ENCODE data around the gene CDYL. TPM values are rescaled to one million over a fixed set of nuclear protein-coding genes. Genes with fewer than 3 reads are reported as not detected.

Gene CDYL
- polyA plus RNA-seq, 4 donors = 6.2 to 15.4 (median 7.4) TPM

DNA sequence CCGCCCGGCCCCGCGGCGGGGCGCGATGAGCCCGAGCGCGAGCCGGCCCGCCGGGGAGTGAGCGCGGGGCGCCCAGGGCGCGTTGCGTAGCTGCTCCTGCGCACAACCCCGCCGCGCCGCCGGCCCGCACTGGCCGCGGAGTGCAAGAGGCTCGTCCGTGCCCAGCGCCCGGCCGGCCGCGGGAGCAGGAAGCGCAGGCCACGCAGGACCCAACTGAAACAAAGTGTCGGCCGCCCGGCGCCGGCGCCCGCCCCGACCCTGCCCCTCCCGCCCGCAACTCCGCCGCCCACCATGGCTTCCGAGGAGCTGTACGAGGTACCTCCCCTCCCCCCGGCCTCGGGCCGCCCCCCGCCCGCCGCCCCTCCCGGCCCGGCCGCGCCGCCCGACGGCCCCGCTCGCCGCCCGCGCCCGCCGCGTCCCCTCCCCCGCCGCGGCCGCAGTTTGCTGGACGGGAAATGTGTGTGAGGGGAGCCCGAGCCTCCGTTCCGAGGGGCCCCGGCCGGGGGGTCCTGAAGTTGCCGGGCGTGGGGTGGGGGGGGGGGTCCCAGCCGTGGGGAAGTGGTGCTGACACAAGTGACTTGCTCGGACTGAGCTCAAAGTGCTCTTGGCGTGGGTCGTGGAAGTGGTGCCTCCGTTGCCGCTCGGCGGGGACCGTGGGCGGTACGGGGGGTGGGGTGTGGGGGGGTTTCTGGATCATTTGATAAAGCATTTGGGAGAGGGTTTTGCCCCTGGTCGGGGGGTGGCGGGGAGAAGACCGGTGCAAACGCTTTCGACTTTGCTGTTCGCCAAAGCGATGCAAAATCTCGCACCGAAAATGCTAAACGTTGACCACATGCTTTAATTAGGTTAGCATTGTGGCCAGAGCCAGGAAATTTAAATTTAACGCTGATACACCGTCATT, 539 bp downstream of the CDYL start:
- H3K27me3 ChIP-seq (ENCODE audit: control insufficient read depth in 3 of 3, insufficient read depth in 3 of 3, low read length in 3 of 3) = peaks cover 0 to 17% (median 0%) of the 10 kb centered on the region in 3 donors
- DNase-seq = peak in 1 of 2 donors; percentile 51
- no peaks in the 10 kb centered on the region for H3K36me3 ChIP-seq (ENCODE audit: control insufficient read depth in 3 of 3, insufficient read depth in 2 of 3, low read depth in 1 of 3, low read length in 3 of 3)
- FAIRE-seq = no peak
- 1 to 2% (median 1%) methylated on average over 36 to 107 of the region's 107 CpGs for WGBS, 3 donors
- peak overlapping the region; percentile 48 to 93 (median 89) for H3K4me3 ChIP-seq (ENCODE audit: low read depth in 1 of 3, low read length in 3 of 3)
- peak overlapping the region in 1 of 3 donors; percentile 88 for H3K27ac ChIP-seq (ENCODE audit: low read depth in 1 of 3, low read length in 2 of 3)
- H3K9me3 ChIP-seq (ENCODE audit: control insufficient read depth in 2 of 2, insufficient read depth in 1 of 2, low read depth in 1 of 2, low read length in 1 of 2) = no peaks in the 10 kb centered on the region
- H3K4me1 ChIP-seq (ENCODE audit: control insufficient read depth in 3 of 3, insufficient read depth in 2 of 3, low read depth in 1 of 3, low read length in 2 of 3) = peaks cover 2 to 10% (median 9%) of the 10 kb centered on the region in 3 donors

DNA sequence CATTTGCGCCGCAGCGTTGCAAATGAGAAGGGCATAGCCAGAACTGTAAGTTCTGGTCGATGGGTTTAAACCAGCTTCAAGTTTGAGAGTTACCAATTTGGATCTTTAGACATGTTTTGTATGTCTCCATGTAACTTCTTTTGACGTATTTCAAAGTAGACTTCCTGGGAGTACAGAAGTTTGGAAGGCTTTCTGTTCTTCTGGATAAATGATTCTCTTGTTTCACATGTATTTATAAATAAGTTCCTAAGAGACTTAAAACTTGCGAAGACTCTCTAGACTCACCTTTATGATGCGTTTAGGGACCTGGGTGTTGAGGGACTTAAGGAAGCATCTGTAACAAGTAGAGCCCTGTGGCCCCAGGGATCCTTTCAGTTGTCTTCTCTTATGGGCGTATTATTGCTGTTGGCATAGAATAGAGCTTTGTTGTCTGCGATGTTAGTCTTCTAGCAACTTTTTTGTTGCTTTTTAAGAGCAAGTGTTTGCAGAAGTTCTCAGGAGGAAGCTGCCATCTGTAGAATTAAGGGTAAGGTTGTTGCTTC, 1.3 kb downstream of the CDYL start:
- FAIRE-seq = no peak
- 12 to 16% (median 13%) methylated on average over 9 of the region's 9 CpGs for WGBS, 3 donors

GRCh38 chr6:4778086-4778485, 1.9 kb downstream of the CDYL start:
- peaks cover 0 to 17% (median 0%) of the 10 kb centered on the region in 3 donors for H3K27me3 ChIP-seq (ENCODE audit: control insufficient read depth in 3 of 3, insufficient read depth in 3 of 3, low read length in 3 of 3)
- 83 to 92% (median 84%) methylated on average over 1 of the region's 1 CpG for WGBS, 3 donors
- H3K36me3 ChIP-seq (ENCODE audit: control insufficient read depth in 3 of 3, insufficient read depth in 2 of 3, low read depth in 1 of 3, low read length in 3 of 3) = no peaks in the 10 kb centered on the region
- no peaks in the 10 kb centered on the region for H3K9me3 ChIP-seq (ENCODE audit: control insufficient read depth in 2 of 2, insufficient read depth in 1 of 2, low read depth in 1 of 2, low read length in 1 of 2)
- no peak overlapping the region for H3K4me3 ChIP-seq (ENCODE audit: low read depth in 1 of 3, low read length in 3 of 3)
- peaks cover 2 to 13% (median 10%) of the 10 kb centered on the region in 3 donors for H3K4me1 ChIP-seq (ENCODE audit: control insufficient read depth in 3 of 3, insufficient read depth in 2 of 3, low read depth in 1 of 3, low read length in 2 of 3)
- no peak overlapping the region for H3K27ac ChIP-seq (ENCODE audit: low read depth in 1 of 3, low read length in 2 of 3)
- FAIRE-seq (no peak), DNase-seq (no peak)

More for the DNA sequence above, 1.3 kb downstream of the CDYL start:
- H3K36me3 ChIP-seq (ENCODE audit: control insufficient read depth in 3 of 3, insufficient read depth in 2 of 3, low read depth in 1 of 3, low read length in 3 of 3) = no peaks in the 10 kb centered on the region
- peak; percentile 13 to 58 for DNase-seq
- no peak overlapping the region for H3K27ac ChIP-seq (ENCODE audit: low read depth in 1 of 3, low read length in 2 of 3)
- H3K4me1 ChIP-seq (ENCODE audit: control insufficient read depth in 3 of 3, insufficient read depth in 2 of 3, low read depth in 1 of 3, low read length in 2 of 3) = peaks cover 2 to 12% (median 10%) of the 10 kb centered on the region in 3 donors
- peak overlapping the region; percentile 48 to 93 (median 89) for H3K4me3 ChIP-seq (ENCODE audit: low read depth in 1 of 3, low read length in 3 of 3)
- H3K9me3 ChIP-seq (ENCODE audit: control insufficient read depth in 2 of 2, insufficient read depth in 1 of 2, low read depth in 1 of 2, low read length in 1 of 2) = no peaks in the 10 kb centered on the region
- H3K27me3 ChIP-seq (ENCODE audit: control insufficient read depth in 3 of 3, insufficient read depth in 3 of 3, low read length in 3 of 3) = peaks cover 0 to 17% (median 0%) of the 10 kb centered on the region in 3 donors

DNA sequence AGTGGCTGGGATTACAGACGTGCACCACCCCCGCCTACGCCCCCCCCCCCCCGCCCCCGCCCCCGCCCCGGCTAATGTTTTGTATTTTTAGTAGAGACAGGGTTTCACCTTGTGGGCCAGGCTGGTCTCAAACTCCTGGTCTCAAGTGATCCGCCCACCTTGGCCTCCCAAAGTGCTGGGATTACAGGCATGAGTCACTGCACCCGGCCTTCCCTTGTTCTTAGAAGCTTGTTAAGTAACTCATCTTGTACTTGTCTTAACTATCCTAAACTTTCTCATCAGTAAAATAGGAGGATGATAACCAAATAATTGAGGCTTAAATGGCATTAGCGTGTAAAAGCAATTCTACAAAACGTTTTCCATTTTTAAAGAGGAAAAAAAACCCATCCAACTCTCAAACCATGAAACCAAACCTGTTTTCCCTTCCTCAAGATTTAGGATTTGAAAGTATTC, 4.2 kb downstream of the CDYL start:
- Histone ChIP-seq H3K9me3 (ENCODE audit: control insufficient read depth in 2 of 2, insufficient read depth in 1 of 2, low read depth in 1 of 2, low read length in 1 of 2) (peaks cover 0 to 5% of the 10 kb centered on the region in 2 donors), H3K27ac (ENCODE audit: low read depth in 1 of 3, low read length in 2 of 3) (no peak overlapping the region), H3K27me3 (ENCODE audit: control insufficient read depth in 3 of 3, insufficient read depth in 3 of 3, low read length in 3 of 3) (no peaks in the 10 kb centered on the region), H3K4me1 (ENCODE audit: control insufficient read depth in 3 of 3, insufficient read depth in 2 of 3, low read depth in 1 of 3, low read length in 2 of 3) (peaks cover 2 to 14% (median 4%) of the 10 kb centered on the region in 3 donors), H3K36me3 (ENCODE audit: control insufficient read depth in 3 of 3, insufficient read depth in 2 of 3, low read depth in 1 of 3, low read length in 3 of 3) (no peaks in the 10 kb centered on the region), H3K4me3 (ENCODE audit: low read depth in 1 of 3, low read length in 3 of 3) (no peak overlapping the region)
- no peak for FAIRE-seq
- no peak for DNase-seq
- WGBS, 3 donors = 51 to 67% (median 63%) methylated on average over 5 to 11 of the region's 11 CpGs

DNA sequence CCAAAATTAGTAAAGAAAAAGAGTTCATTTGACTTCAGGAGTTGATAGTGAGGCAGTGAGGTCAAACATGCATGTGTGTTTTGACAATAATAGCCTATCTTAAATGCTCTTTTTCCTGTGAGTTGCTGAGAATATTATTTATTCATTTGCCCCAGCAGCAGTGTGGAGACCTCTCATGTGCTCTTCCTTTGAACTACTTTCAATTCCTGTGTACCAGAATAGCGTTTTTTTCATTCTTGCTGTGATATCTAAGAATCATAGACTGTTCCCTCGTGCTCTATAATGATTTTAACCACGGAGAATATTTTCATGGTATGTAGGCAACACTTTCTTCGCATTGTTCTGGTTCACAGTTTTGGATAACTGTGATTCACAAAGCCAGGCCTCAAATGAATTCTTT, 5.2 kb downstream of the CDYL start:
- Histone ChIP-seq H3K27me3 (ENCODE audit: control insufficient read depth in 3 of 3, insufficient read depth in 3 of 3, low read length in 3 of 3) (no peaks in the 10 kb centered on the region), H3K4me3 (ENCODE audit: low read depth in 1 of 3, low read length in 3 of 3) (no peak overlapping the region), H3K4me1 (ENCODE audit: control insufficient read depth in 3 of 3, insufficient read depth in 2 of 3, low read depth in 1 of 3, low read length in 2 of 3) (peaks cover 2 to 16% (median 4%) of the 10 kb centered on the region in 3 donors), H3K36me3 (ENCODE audit: control insufficient read depth in 3 of 3, insufficient read depth in 2 of 3, low read depth in 1 of 3, low read length in 3 of 3) (no peaks in the 10 kb centered on the region), H3K9me3 (ENCODE audit: control insufficient read depth in 2 of 2, insufficient read depth in 1 of 2, low read depth in 1 of 2, low read length in 1 of 2) (peaks cover 0 to 5% of the 10 kb centered on the region in 2 donors), H3K27ac (ENCODE audit: low read depth in 1 of 3, low read length in 2 of 3) (no peak overlapping the region)
- FAIRE-seq (no peak), DNase-seq (no peak)
- WGBS, 3 donors = 63 to 82% (median 64%) methylated on average over 4 of the region's 4 CpGs

DNA sequence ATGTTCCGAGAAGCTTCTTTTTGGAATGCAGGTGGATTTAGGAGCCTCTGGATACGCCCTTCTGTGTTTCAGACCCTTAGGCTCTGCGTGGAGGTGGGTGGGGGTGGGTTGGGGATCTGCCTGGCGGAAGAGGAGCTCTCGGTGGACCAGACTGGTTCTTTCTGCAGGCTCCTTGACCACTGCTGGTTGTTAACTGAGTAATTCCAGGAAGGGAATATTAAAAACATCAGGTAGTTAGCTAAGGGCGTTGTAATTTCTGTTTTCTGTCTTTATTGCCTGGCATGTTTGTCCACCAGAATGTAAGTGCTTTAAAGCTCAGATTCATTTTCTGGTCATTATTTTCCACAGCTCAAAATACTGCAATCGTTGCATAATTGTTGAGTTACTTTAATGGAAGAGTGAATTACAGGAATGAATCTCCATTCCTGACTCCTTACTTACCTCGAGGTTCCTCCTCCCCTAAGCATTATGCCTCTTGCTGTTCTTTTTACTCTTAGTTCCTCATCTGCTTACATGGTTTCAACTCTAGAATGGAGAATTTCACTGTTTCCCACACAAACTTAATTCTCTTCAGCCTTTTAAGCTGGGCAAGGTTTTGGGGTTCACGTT, 5.9 kb downstream of the CDYL start:
- Histone ChIP-seq H3K4me1 (ENCODE audit: control insufficient read depth in 3 of 3, insufficient read depth in 2 of 3, low read depth in 1 of 3, low read length in 2 of 3) (peaks cover 2 to 16% (median 4%) of the 10 kb centered on the region in 3 donors), H3K27me3 (ENCODE audit: control insufficient read depth in 3 of 3, insufficient read depth in 3 of 3, low read length in 3 of 3) (no peaks in the 10 kb centered on the region), H3K36me3 (ENCODE audit: control insufficient read depth in 3 of 3, insufficient read depth in 2 of 3, low read depth in 1 of 3, low read length in 3 of 3) (peaks cover 0 to 2% (median 0%) of the 10 kb centered on the region in 3 donors), H3K4me3 (ENCODE audit: low read depth in 1 of 3, low read length in 3 of 3) (no peak overlapping the region), H3K9me3 (ENCODE audit: control insufficient read depth in 2 of 2, insufficient read depth in 1 of 2, low read depth in 1 of 2, low read length in 1 of 2) (peaks cover 0 to 5% of the 10 kb centered on the region in 2 donors), H3K27ac (ENCODE audit: low read depth in 1 of 3, low read length in 2 of 3) (no peak overlapping the region)
- DNase-seq = no peak
- FAIRE-seq = no peak
- WGBS, 3 donors = 83 to 86% (median 85%) methylated on average over 9 of the region's 9 CpGs

GRCh38 chr6:4786996-4787395, 10.8 kb downstream of the CDYL start:
- Histone ChIP-seq H3K36me3 (ENCODE audit: control insufficient read depth in 3 of 3, insufficient read depth in 2 of 3, low read depth in 1 of 3, low read length in 3 of 3) (peaks cover 0 to 2% (median 0%) of the 10 kb centered on the region in 3 donors), H3K9me3 (ENCODE audit: control insufficient read depth in 2 of 2, insufficient read depth in 1 of 2, low read depth in 1 of 2, low read length in 1 of 2) (peaks cover 0 to 5% of the 10 kb centered on the region in 2 donors), H3K4me1 (ENCODE audit: control insufficient read depth in 3 of 3, insufficient read depth in 2 of 3, low read depth in 1 of 3, low read length in 2 of 3) (peaks cover 0 to 13% (median 4%) of the 10 kb centered on the region in 3 donors), H3K27ac (ENCODE audit: low read depth in 1 of 3, low read length in 2 of 3) (no peak overlapping the region), H3K27me3 (ENCODE audit: control insufficient read depth in 3 of 3, insufficient read depth in 3 of 3, low read length in 3 of 3) (no peaks in the 10 kb centered on the region), H3K4me3 (ENCODE audit: low read depth in 1 of 3, low read length in 3 of 3) (no peak overlapping the region)
- WGBS, 3 donors = 83 to 90% (median 86%) methylated on average over 7 of the region's 7 CpGs
- DNase-seq (no peak), FAIRE-seq (no peak)

- peaks cover 0 to 2% (median 0%) of the 10 kb centered on the region in 3 donors for H3K36me3 ChIP-seq (ENCODE audit: control insufficient read depth in 3 of 3, insufficient read depth in 2 of 3, low read depth in 1 of 3, low read length in 3 of 3)
- H3K4me3 ChIP-seq (ENCODE audit: low read depth in 1 of 3, low read length in 3 of 3) = no peak overlapping the region
- no peak overlapping the region for H3K27ac ChIP-seq (ENCODE audit: low read depth in 1 of 3, low read length in 2 of 3)
- no peak for DNase-seq
- 83 to 93% (median 89%) methylated on average over 6 of the region's 6 CpGs for WGBS, 3 donors
- H3K4me1 ChIP-seq (ENCODE audit: control insufficient read depth in 3 of 3, insufficient read depth in 2 of 3, low read depth in 1 of 3, low read length in 2 of 3) = peaks cover 0 to 9% (median 4%) of the 10 kb centered on the region in 3 donors
- no peak for FAIRE-seq
- H3K27me3 ChIP-seq (ENCODE audit: control insufficient read depth in 3 of 3, insufficient read depth in 3 of 3, low read length in 3 of 3) = no peaks in the 10 kb centered on the region
- peaks cover 0 to 2% of the 10 kb centered on the region in 2 donors for H3K9me3 ChIP-seq (ENCODE audit: control insufficient read depth in 2 of 2, insufficient read depth in 1 of 2, low read depth in 1 of 2, low read length in 1 of 2)
These were observed 12.3 kb downstream of the CDYL start for GRCh38 chr6:4788482-4788881.
